Regular cardiac myocyte (primary cell): ENCODE results near the gene SNU13. TPM values are rescaled to one million over a fixed set of nuclear protein-coding genes. Genes with fewer than 3 reads are reported as not detected.

Source experiments
- total RNA-seq: library from RNA; depleted of rRNA; stranded (reverse); fragments of >200 nt; gene quantifications from 2 replicates; pipeline ENCODE4 v1.2.3, GENCODE V29; 2014

Gene SNU13
- total RNA-seq = 69.9 and 127 TPM in 2 replicates

GRCh38 chr22:41688365-41689211 lies at the start of gene SNU13:
TSS of gene SNU13 (minus strand) at chr22:41688867. CDS start at chr22:41688796, 71 bp downstream.

GRCh38 chr22:41699264-41700107 lies 10.8 kb upstream of the SNU13 start, which contains the start of gene MEI1:
TSS of gene MEI1 (plus strand) at chr22:41699503. CDS start at chr22:41699539, 36 bp downstream.

Other genes starting within 250 kb of the SNU13 start
- gene TOB2, start 242.1 kb downstream of the SNU13 start, total RNA-seq = 9.0 and 19.9 TPM in 2 replicates
- 47.6 and 93.9 TPM in 2 replicates for gene PHF5A, start 220.2 kb downstream of the SNU13 start, total RNA-seq
- 57.5 and 103 TPM in 2 replicates for gene ACO2, start 219.8 kb downstream of the SNU13 start, total RNA-seq
- 14.4 and 18.8 TPM in 2 replicates for gene POLR3H, start 144.4 kb downstream of the SNU13 start, total RNA-seq
- under 0.01 and 0.56 TPM in 2 replicates for gene CSDC2, start 127.9 kb downstream of the SNU13 start, total RNA-seq
- 17.2 and 56.6 TPM in 2 replicates for gene PMM1, start 99.0 kb downstream of the SNU13 start, total RNA-seq
- gene DESI1, start 67.8 kb downstream of the SNU13 start, total RNA-seq = 13.0 and 24.2 TPM in 2 replicates
- 264 and 453 TPM in 2 replicates for gene XRCC6, start 67.6 kb downstream of the SNU13 start, total RNA-seq
- gene MEI1, start 10.6 kb upstream of the SNU13 start, total RNA-seq = 0.96 and 1.7 TPM in 2 replicates
- 7.9 and 11.3 TPM in 2 replicates for gene CCDC134, start 111.8 kb upstream of the SNU13 start, total RNA-seq
- gene SREBF2, start 144.2 kb upstream of the SNU13 start, total RNA-seq = 23.4 and 33.0 TPM in 2 replicates
- not detected in 2 replicates for gene SHISA8, start 226.2 kb upstream of the SNU13 start, total RNA-seq
- under 0.01 TPM in 1 of 2 replicates, not detected in the other for gene TNFRSF13C, start 237.9 kb upstream of the SNU13 start, total RNA-seq